ENCODE results near the gene PDSS2. TPM values are rescaled to one million over a fixed set of nuclear protein-coding genes. Genes with fewer than 3 reads are reported as not detected.
A peak's percentile ranks its signal among the peaks of the same experiment; 100 is the strongest.

The PDSS2 gene
- total and polyA plus RNA-seq, 4 donors: 6.6 to 19.8 (median 15.6) TPM

DNA sequence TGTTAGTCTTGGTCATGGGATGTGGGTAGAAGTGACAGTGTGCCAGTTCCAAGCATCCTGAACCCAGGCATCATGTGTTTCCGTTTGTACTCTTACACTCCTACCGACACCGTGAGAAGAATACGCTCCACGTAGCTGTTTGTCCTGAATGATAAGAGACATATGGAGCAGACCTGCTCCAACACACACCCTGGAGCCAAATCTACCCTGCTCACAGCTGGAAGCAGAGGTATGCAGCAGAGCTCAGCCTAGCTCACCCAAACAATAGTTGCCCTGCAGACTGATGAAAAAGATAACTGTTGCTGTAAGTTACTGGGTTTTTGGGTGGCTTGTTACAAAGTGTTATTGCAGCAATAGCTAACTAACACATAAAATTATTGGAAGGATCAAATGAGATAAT, 14.3 kb upstream of the PDSS2 start:
- no peak overlapping the region for H3K9ac ChIP-seq (ENCODE audit: insufficient read depth in 1 of 2, low read length in 2 of 2)
- no peaks in the 10 kb centered on the region for H3K36me3 ChIP-seq (ENCODE audit: control insufficient read depth in 4 of 4, insufficient read depth in 4 of 4, low read length in 4 of 4)
- 60 to 69% methylated on average over 5 of the region's 5 CpGs for WGBS, 2 donors
- no peak for DNase-seq
- no peak overlapping the region for H3K27ac ChIP-seq (ENCODE audit: low read depth in 1 of 2, low read length in 1 of 2)
- ATAC-seq (ENCODE audit: insufficient read depth, low FRiP score): no peak
- peaks cover 0 to 3% (median 0%) of the 10 kb centered on the region in 4 donors for H3K9me3 ChIP-seq (ENCODE audit: control insufficient read depth in 4 of 4, insufficient read depth in 3 of 4, low read length in 3 of 4)
- no peak overlapping the region for H3K4me3 ChIP-seq
- H3K27me3 ChIP-seq (ENCODE audit: control insufficient read depth in 3 of 3, insufficient read depth in 3 of 3, low read length in 2 of 3): peaks cover 0 to 10% (median 3%) of the 10 kb centered on the region in 3 donors
- TF ChIP-seq, protein P1, sequence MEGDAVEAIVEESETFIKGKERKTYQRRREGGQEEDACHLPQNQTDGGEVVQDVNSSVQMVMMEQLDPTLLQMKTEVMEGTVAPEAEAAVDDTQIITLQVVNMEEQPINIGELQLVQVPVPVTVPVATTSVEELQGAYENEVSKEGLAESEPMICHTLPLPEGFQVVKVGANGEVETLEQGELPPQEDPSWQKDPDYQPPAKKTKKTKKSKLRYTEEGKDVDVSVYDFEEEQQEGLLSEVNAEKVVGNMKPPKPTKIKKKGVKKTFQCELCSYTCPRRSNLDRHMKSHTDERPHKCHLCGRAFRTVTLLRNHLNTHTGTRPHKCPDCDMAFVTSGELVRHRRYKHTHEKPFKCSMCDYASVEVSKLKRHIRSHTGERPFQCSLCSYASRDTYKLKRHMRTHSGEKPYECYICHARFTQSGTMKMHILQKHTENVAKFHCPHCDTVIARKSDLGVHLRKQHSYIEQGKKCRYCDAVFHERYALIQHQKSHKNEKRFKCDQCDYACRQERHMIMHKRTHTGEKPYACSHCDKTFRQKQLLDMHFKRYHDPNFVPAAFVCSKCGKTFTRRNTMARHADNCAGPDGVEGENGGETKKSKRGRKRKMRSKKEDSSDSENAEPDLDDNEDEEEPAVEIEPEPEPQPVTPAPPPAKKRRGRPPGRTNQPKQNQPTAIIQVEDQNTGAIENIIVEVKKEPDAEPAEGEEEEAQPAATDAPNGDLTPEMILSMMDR (IDR thresholded peaks at IDR 0.05; ENCODE audit: control extremely low read depth, extremely low read depth): no peak
- no peaks in the 10 kb centered on the region for H3K4me1 ChIP-seq (ENCODE audit: control insufficient read depth in 5 of 5, insufficient read depth in 5 of 5, low read length in 5 of 5)

DNA sequence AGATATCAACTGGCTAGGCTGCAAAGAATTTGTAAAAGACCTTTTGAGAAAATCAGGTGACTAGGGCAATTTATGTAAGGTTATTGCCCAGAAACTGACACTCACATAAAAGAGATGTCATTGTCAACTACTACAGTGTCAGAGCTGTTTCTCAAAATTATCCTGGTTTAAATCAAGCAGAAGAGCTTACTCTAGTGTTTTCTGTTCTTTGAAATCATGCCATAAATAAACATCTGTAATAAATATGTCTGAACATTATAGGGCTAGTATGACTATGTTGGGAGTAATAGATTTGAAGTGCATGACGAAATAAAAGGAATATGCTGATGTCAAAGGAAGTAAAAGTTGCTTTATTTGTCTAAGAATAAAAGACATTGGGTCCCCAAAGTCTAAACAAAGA, 11.0 kb upstream of the PDSS2 start:
- Histone ChIP-seq H3K4me1 (ENCODE audit: control insufficient read depth in 5 of 5, insufficient read depth in 5 of 5, low read length in 5 of 5) (no peaks in the 10 kb centered on the region), H3K9ac (ENCODE audit: insufficient read depth in 1 of 2, low read length in 2 of 2) (no peak overlapping the region), H3K36me3 (ENCODE audit: control insufficient read depth in 4 of 4, insufficient read depth in 4 of 4, low read length in 4 of 4) (no peaks in the 10 kb centered on the region), H3K27ac (ENCODE audit: low read depth in 1 of 2, low read length in 1 of 2) (no peak overlapping the region), H3K27me3 (ENCODE audit: control insufficient read depth in 3 of 3, insufficient read depth in 3 of 3, low read length in 2 of 3) (peaks cover 0 to 10% (median 3%) of the 10 kb centered on the region in 3 donors), H3K4me3 (no peak overlapping the region), H3K9me3 (ENCODE audit: control insufficient read depth in 4 of 4, insufficient read depth in 3 of 4, low read length in 3 of 4) (peaks cover 0 to 3% (median 0%) of the 10 kb centered on the region in 4 donors)
- TF ChIP-seq, protein P1 (IDR thresholded peaks at IDR 0.05; ENCODE audit: control extremely low read depth, extremely low read depth): no peak
- 77 to 88% methylated on average over 1 of the region's 1 CpG for WGBS, 2 donors
- no peak for ATAC-seq (ENCODE audit: insufficient read depth, low FRiP score)
- no peak for DNase-seq

DNA sequence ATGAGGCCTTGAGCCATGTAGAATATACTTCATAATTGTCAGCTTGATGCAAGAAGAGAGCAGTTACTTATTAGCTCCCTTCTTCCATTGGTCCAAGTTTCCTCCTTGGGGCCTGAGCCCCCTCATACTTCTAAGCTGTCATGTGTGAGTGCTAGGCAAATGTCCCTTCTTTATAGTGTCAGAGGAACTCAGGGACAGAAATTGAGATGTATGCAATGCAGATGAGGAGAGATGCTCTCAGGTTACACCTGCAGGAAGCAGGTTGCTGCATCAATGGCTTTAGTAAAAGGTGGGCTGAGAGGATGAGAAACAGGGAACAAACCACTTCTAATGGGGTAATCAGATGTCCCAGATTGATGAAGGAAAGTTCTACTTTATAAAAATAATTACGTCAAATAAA, 6.7 kb upstream of the PDSS2 start:
- Histone ChIP-seq H3K27me3 (ENCODE audit: control insufficient read depth in 3 of 3, insufficient read depth in 3 of 3, low read length in 2 of 3) (no peaks in the 10 kb centered on the region), H3K4me3 (no peak overlapping the region), H3K9me3 (ENCODE audit: control insufficient read depth in 4 of 4, insufficient read depth in 3 of 4, low read length in 3 of 4) (no peaks in the 10 kb centered on the region), H3K4me1 (ENCODE audit: control insufficient read depth in 5 of 5, insufficient read depth in 5 of 5, low read length in 5 of 5) (no peaks in the 10 kb centered on the region), H3K9ac (ENCODE audit: insufficient read depth in 1 of 2, low read length in 2 of 2) (no peak overlapping the region), H3K36me3 (ENCODE audit: control insufficient read depth in 4 of 4, insufficient read depth in 4 of 4, low read length in 4 of 4) (no peaks in the 10 kb centered on the region), H3K27ac (ENCODE audit: low read depth in 1 of 2, low read length in 1 of 2) (no peak overlapping the region)
- WGBS, 2 donors: 85 to 87% methylated on average over 1 of the region's 1 CpG
- no peak for ATAC-seq (ENCODE audit: insufficient read depth, low FRiP score)
- no peak for DNase-seq
- TF ChIP-seq, protein P1 (IDR thresholded peaks at IDR 0.05; ENCODE audit: control extremely low read depth, extremely low read depth): no peak

DNA sequence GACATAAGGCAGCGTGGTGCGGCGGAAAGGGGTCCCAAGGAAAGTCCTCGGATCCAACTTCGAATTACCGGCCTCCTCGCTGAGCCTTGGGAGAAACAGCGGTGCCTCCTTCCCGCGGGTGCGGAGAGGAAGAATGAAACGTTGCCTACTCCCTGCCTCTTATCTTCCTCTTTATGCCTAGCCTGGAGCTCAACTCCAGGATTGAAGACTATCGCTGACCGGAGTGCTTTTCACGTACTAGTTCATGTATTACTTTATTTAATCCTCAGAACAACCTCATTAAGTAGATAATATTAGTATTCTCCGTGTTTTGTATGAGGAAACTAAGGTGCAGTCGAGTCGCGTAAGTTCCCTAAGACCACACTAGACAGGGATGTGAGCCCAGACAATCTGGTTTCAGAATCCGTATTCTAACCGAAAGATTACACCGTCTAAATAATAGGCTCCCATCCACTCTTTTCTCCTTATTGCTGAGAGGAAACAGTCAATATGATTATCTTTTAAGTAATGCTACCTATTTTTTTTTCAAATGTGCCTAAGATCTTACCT, 793 bp upstream of the PDSS2 start:
- no peaks in the 10 kb centered on the region for H3K27me3 ChIP-seq (ENCODE audit: control insufficient read depth in 3 of 3, insufficient read depth in 3 of 3, low read length in 2 of 3)
- peak overlapping the region; percentile 44 to 55 for H3K9ac ChIP-seq (ENCODE audit: insufficient read depth in 1 of 2, low read length in 2 of 2)
- no peaks in the 10 kb centered on the region for H3K9me3 ChIP-seq (ENCODE audit: control insufficient read depth in 4 of 4, insufficient read depth in 3 of 4, low read length in 3 of 4)
- WGBS, 2 donors: 21 to 27% methylated on average over 22 of the region's 22 CpGs
- peak overlapping the region; percentile 89 to 99 for H3K27ac ChIP-seq (ENCODE audit: low read depth in 1 of 2, low read length in 1 of 2)
- TF ChIP-seq, protein P1 (IDR thresholded peaks at IDR 0.05; ENCODE audit: control extremely low read depth, extremely low read depth): no peak
- H3K4me3 ChIP-seq: peak overlapping the region; percentile 71
- ATAC-seq (ENCODE audit: insufficient read depth, low FRiP score) (peak; percentile 3), DNase-seq (no peak)
- H3K4me1 ChIP-seq (ENCODE audit: control insufficient read depth in 5 of 5, insufficient read depth in 5 of 5, low read length in 5 of 5): peaks cover 0 to 11% (median 2%) of the 10 kb centered on the region in 5 donors
- peaks cover 0 to 3% (median 0%) of the 10 kb centered on the region in 4 donors for H3K36me3 ChIP-seq (ENCODE audit: control insufficient read depth in 4 of 4, insufficient read depth in 4 of 4, low read length in 4 of 4)

Data from lung (tissue), 12 donors.